ENCODE results near the gene DYNC2LI1.

- no peak for TF ChIP-seq EZH2 (IDR thresholded peaks at IDR 0.05; ENCODE audit: borderline replicate concordance, low read length)
- TF ChIP-seq CTCF (IDR thresholded peaks at IDR 0.05; ENCODE audit: low read length) = no peak
These were observed 63.2 kb downstream of the DYNC2LI1 start for GRCh38 chr2:43837033-43837432.

Measured in OCI-LY1 (cell line).